ENCODE data around the gene VPS18.

VPS18 gene

DNA sequence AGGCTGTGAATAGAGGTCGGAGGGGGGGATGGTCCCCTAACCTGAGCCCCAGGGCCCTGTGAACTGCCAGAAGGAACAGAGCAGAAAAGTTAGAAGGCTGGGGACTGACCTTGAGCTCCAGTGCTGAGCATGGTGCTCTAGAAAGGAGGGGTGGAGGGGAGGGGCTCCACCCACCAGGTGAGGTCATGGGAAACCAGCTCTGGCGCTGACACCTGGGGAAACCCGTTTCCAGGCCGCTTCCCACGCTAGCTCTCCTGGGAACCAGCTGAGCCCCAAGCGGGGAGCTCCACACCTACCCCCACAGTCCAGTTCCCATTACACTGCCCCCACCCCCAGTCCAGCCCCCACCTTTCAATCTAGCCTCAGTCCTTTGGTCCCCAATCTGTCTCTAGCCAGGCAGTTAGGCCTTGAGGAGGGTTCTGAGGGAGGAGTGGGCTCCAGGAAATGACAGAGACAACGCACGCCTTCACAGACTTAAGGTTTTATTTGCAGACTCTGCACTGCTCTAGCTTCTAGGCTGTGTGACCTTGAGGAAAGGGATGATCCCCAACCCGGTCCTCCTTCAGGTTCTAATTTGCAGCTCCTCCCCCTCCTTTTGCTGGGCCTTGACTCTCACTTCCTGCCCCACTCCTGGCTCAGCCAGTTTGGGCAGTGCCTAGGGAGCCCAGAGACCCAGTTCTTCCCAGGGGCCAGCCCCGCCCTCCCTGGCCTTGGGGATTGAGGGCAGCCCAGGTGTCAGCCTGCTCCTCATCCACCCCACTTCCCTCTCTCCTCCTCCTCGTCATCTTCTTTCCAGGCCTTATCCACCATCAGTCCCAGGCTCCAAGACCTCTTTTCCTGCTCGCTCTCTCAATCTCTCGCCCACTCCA is 22.3 kb upstream of the VPS18 start:
- DNase-seq: no peak

DNA sequence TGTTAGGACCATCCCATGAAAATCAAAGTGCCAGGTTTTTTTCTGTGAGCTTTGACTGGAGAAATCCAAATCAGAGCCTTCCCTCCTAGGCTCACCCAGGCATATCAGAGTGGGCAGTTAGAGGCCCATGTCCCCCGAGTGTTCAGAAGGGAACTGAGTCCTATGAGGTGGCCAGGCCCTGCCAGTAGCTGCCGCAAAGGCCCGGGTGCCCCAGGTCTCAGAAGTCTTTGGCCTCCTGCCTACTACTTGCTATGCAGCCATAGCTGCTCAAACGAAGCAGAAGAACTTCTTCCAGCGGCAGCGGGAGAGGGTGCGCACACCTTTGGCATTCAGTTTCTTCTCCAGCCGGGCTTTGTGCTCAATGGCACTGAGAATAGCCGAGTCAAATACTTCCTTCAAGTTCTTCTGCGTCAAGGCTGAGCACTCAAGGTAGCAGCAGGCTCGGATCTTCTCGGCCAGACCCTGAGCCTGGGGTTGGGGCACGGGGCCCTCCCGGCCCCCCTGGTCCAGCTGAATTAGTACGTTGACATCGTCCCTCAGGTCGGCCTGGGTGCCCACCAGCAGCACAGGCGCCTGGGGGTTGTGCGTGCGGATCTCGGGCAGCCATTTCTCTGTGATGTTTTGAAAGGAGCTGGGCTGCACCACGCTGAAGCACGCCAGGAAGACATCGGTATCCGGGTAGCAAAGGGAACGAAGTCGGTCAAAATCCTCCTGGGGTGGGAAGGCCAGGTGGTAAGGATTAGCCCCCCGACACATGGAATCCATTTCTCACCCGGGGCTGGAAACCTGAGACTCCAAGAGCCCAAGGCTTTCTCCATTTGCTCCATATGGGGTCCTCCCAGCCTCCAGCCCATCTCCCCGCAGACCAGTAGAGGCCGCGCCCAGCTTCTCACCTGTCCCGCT is 21.2 kb upstream of the VPS18 start:
- DNase-seq: no peak

DNA sequence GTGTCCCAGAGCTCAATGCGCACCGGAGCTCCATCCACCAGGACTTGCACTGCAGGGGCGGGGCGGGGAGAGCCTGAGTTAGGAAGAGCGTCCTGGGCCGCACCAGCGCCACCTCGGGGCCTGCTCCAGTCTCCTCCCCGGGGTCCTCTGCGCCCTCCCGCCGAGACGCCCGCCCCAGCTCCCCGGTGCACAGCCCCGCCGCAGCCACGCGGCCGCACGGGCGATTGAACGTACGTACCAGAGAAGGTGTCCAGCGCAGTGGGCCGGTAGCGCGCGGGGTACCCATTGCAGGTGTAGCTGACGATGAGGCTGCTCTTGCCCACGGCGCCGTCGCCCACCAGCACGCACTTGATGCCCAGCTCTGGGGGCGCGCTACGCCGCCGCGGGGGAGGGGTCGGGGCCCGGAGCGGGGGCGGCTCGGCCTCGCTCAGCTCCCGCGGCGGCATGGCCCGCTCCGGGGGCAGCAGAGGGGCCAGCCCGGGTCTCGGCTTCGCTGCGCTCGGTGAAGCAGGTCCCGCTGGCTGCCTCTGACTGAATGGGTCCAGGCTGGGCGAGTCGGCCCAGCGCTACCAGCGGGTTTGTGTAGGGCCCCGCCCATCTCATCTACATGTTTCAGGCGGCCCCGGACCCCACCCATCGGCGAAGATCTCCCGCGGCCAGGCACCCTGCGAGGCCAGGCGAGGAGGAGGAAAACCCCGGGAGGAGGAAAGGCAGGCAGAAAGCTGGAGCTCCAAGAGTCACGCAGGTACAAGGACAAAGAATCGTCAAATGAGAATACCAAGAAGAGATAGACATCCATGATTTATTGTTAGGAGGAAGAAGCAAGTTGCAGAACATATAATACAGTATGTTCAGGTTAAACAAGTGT is 20.3 kb upstream of the VPS18 start, which contains the start of gene RHOV:
TSS of gene RHOV (minus strand) at position 541 of the 868 bp plus-strand sequence. CDS start at position 446, 95 bp downstream.
- peak; percentile 79 for DNase-seq

DNA sequence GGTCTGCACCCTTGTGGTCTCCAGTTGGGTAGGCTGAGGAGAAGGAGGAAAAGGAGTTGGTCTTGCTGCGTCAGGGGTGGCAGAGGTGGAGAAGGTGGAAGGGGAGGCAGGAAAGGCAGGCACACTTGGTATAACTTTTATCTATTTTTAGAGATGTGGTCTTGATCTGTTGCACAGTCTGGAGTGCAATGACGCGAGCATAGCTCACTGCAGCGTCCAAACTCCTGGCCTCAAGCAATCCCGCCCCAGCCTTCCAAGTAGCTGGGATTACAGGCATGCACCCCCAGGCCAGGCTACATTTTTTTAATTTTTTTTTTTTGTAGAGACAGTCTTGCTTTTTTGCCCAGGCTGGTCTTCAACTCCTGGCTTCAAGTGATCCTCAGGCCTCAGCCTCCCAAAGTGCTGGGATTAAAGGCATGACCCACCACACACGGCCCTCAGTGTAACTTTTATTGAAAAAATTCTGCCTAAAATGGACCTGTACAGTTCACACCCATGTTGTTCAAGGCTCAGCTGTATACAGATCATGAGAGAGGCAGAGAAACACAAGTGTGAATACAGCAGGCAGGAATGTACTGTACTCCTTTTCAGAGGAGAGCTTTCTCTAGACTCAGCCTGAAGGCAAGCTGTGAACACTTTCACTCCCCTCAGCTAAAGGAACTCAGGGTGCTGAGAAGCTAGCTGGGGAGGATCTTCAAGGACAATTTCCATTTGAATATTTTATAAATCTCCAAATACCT is 18.1 kb upstream of the VPS18 start:
- no peak for DNase-seq

DNA sequence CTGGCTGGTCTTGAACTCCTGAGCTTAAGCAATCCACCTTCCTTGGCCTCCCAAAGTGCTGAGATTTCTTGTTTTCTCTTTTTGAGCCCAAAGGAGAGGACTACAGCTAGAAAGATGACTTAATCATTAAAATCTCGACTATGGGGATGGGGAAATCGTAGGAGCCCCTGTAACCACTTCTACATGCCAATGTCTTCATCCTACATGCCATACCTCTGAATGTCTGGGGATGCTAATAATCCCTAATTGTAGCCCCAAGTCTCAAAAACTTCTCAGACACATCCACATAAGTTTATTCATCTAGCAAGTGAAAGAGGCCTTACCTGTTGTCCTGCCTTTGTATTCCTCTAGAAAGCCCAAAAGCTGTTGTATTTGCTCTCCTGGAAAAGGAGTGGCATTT is 16.6 kb upstream of the VPS18 start:
- no peak for DNase-seq

DNA sequence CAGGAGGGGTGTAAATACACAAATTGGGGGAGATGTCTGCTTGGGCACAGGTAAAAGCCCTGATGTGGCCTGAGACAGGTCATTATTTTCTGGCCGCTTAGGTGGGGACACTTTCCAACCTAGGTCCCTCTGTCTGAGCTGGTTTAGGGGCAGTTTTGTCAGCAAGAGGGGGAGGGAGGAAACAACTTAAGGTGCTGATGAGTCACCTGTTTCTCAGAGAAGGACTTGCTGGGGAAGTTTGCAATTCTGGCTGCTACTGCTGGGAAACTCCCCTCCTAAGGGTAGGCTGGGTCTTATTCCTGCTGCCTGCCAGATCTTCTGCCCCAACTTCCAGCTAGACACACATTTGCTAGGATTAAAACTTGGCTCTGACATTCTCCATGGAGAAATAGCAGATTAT is 15.5 kb upstream of the VPS18 start:
- DNase-seq: peak; percentile 60

DNA sequence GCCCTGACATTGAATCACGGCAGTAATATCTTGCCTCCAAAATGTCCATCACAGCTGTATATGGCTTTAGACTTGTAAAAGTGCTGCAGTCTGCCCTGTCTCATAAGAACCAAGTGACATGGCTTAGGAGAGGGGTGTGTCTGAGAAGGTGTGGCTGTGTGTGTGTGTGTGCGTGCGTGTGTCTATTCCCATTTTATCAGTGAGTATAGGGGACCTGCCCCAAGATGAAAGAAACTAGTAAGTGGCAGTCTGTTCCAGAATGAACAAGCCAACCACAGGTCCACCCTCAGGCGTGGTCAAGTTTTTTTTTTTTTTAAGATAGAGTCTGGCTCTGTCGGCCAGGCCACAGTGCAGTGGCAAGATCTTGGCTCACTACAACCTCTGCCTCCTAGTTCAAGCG is 14.6 kb upstream of the VPS18 start:
- DNase-seq: no peak

DNA sequence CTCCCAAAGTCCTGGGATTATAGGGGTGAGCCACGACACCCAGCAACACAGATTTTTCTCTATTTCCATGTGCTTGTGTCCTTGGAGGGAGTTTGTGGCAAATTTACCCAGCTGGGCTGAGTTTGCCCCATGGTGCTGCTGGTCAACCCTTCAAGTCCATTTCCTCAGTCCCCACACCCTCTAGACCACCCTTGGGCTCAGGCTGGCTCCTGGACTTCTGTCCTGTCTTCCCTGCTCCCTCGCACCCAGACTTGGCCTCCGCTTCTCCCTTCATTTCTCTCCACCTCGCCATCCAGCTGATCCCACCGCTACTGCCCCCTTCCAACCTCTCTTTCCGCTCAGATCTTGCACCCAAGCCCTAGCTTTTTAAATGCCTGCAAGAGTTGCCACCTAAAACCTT is 12.9 kb upstream of the VPS18 start:
- DNase-seq: no peak

DNA sequence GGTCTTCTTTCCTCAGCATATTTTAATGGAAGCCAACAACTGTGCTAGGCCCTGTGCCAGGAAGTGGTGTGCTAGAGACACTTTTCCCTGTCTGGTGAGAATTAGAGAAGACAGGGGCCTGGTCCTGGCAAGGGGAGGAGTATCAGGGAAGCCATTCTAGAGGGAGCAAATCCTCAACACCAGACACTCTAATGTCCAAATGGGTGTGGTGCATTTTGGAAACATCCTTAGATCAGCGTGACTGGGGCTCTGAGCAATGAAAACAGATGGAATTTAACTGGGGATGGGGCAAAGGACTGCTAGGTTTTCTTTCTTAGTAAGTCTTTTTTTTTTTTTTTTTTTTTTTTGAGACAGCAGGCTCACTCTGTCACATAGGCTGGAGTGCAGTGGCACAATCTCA is 7.7 kb upstream of the VPS18 start:
- DNase-seq: no peak

DNA sequence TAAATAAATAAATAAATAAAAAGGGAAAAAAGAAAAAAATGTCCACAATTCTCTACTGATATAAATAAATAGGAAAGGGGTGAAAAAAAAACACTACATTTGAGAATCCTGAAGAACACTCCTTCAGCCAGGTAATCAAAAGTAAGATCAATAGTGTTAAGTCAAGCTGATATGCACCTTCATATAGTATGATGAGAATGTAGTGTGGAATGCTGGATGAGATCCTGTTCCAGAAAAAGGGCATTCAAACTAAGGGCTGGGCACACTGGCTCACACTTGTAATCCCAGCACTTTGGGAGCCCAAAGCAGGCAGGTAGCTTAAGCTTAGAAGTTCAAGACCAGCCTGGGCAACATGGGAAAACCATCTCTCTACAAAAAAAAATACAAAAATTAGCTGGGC is 5.1 kb upstream of the VPS18 start:
- no peak for DNase-seq

DNA sequence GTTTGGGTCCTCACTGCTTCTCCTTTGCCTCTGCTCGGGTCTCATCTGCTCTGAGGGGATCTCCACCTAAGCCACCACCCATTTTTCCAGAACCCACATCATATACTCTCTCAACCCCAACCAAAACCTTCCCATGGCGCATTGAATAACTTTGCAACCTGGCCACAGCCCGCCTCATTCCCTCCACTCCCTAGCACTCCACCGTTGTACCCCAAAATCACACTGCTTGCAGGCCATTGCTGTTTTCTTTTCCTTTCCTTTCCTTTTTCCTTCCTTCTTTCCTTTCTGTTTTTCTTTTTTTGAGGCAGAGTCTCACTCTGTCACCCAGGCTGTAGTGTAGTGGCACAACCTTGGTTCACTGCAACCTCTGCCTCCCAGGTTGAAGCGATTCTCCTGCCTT is 3.1 kb upstream of the VPS18 start:
- no peak for DNase-seq

DNA sequence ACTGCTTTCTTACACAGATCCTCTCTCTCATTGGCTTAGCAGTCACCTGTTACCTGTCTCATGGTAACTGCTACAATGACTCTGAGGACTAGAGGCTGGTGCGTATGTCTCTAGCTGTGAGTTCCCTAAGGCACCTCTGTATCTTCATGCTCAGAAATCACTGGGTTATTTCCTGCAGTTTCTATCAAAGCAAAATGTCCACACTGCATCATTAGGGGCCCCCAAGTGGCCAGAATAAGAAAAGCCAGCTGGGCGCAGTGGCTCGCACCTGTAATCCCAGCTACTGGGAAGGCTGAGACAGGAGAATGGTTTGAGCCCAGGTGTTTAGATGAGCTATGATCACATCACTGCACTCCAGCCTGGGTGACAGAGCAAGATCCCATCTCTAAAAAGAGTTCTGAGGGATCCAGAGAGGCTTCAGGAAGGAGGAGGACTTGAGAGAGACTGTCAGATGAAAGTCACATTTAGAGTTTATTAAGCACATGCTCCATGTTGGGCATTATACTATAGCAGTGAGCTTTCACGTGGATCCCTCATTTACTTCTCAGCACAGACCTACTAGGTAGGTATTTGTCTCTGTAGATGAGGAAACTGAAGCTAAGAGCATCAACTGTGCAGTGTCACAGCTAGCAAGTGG is 2.3 kb upstream of the VPS18 start:
- DNase-seq: no peak

DNA sequence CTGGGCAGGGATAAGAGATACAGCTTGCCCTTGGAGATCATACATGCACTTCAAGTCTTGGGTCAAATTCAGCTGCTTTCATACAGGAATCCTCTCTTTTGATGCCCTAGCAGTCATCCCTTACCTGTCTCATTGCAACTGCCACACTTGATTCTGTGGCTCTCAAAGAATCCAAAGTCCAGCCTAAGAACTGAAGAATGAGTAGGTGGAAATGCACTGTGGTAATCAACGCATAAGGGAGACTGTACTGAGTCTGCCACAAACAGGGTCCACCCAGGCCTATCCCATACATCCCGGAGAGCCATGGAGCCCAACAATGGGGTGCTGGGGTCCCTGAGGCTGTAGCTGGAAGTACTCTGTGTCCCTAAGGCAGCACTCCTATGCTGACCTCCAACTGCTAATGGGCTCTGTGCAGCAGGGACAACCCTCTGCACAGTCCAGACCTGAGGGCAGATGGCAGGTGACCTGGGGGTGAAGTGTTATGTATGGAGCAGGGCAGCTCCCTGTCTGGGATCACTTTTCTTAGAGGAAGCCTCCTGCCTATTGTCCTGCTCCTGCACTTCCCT is 1.7 kb upstream of the VPS18 start:
- DNase-seq: no peak

DNA sequence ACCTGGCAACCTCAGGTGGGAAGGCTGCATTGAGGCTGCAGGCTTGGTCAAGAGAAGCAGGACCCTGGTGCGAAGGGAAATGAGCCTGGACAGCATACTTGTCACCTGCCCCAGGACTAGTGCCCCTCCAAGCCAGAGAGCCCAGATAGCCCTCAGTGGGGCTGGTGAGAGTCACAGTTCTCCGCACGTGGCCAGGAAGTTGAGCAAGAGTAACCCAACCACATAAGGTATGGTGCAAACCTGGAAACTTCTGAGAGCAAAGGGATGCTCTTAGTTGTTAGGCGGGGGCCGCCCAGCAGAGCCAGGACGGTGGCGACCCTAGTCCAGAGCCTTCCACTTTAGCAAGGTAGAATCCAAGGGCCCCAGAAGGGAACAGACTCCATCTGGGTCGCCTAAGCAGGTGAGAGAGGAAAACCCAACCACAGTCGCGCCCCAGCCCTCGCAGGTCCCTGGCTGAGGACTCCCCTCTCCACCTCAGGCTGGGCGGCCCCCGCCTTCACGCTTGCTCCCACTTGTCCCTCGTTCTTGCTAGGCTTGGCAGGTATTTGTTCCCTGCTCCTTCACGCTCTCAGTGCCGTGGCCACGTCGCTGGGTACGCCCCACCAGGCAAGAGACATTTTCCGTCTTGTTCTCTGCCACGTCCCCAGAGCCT is 1.1 kb upstream of the VPS18 start:
- no peak for DNase-seq

DNA sequence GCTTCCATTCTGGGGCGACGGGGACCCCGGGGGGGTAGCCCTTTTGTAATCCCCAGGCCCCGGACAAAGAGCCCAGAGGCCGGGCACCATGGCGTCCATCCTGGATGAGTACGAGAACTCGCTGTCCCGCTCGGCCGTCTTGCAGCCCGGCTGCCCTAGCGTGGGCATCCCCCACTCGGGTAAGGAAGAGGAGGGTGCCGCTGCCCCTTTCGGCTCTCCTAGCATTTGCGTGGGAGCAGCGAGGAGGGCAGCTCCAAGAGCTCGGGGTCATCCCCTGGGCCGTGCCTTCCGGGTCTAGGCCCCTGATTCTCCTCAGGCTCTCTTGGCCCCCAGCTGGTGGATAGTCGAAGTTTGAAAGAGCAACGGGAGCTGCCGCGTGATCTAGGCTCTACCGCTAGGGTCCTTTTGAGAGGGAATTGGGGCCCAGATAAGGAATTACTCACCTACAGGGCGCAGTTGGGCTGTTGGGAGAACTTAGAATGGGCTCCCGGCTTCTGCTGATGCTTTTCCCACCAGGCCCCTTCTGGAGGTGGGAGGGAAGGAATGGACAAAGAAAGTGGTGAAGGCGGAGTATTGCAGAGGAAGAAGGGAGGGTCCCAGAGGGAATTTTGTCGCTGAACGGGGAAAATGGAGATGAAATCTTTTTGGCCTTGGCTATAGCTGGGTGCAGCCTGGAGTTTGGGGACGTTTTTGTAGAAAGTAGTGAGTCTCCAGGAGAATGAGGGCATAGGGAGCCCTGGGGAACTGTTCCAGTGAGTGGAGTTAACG is 615 bp downstream of the VPS18 start:
- peak; percentile 80 for DNase-seq

DNA sequence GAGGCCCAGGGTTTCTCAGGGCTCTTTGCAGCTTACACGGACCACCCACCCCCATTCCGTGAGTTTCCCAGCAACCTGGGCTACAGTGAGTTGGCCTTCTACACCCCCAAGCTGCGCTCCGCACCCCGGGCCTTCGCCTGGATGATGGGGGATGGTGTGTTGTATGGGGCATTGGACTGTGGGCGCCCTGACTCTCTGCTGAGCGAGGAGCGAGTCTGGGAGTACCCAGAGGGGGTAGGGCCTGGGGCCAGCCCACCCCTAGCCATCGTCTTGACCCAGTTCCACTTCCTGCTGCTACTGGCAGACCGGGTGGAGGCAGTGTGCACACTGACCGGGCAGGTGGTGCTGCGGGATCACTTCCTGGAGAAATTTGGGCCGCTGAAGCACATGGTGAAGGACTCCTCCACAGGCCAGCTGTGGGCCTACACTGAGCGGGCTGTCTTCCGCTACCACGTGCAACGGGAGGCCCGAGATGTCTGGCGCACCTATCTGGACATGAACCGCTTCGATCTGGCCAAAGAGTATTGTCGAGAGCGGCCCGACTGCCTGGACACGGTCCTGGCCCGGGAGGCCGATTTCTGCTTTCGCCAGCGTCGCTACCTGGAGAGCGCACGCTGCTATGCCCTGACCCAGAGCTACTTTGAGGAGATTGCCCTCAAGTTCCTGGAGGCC is 5.4 kb downstream of the VPS18 start:
- DNase-seq: no peak

DNA sequence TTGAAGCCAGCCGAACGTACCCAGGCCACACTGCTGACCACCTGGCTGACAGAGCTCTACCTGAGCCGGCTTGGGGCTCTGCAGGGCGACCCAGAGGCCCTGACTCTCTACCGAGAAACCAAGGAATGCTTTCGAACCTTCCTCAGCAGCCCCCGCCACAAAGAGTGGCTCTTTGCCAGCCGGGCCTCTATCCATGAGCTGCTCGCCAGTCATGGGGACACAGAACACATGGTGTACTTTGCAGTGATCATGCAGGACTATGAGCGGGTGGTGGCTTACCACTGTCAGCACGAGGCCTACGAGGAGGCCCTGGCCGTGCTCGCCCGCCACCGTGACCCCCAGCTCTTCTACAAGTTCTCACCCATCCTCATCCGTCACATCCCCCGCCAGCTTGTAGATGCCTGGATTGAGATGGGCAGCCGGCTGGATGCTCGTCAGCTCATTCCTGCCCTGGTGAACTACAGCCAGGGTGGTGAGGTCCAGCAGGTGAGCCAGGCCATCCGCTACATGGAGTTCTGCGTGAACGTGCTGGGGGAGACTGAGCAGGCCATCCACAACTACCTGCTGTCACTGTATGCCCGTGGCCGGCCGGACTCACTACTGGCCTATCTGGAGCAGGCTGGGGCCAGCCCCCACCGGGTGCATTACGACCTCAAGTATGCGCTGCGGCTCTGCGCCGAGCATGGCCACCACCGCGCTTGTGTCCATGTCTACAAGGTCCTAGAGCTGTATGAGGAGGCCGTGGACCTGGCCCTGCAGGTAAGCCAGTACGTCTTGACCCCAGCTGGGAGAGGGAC is 6.2 kb downstream of the VPS18 start:
- no peak for DNase-seq

DNA sequence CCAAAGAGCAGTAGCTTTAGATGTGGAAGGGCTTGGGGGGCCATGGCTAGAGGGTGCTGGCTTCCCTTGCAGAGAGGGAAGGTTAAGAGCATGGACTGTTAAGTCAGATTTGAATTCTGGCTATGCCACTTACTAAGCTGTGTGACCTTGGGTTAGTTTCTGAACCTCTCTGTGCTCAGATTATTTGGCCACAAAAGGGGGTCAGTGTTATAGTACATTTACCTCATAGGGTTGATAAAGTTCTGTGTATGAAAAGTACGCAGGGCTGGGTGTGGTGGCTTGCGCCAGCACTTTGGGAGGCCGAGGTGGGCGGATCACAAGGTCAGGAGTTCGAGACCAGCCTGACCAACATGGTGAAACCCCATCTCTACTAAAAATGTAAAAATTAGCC is 6.8 kb downstream of the VPS18 start:
- no peak for DNase-seq
